Measurements from ENCODE around the gene DNAJC28. TPM values are rescaled to one million over a fixed set of nuclear protein-coding genes. Genes with fewer than 3 reads are reported as not detected.

DNAJC28 gene
- total and polyA plus RNA-seq, 9 of the 15 experiments (the other 6 are each of a cell fraction or from before 2014, with no cell fraction given): 0.68 to 2.5 (median 1.1) TPM

DNA sequence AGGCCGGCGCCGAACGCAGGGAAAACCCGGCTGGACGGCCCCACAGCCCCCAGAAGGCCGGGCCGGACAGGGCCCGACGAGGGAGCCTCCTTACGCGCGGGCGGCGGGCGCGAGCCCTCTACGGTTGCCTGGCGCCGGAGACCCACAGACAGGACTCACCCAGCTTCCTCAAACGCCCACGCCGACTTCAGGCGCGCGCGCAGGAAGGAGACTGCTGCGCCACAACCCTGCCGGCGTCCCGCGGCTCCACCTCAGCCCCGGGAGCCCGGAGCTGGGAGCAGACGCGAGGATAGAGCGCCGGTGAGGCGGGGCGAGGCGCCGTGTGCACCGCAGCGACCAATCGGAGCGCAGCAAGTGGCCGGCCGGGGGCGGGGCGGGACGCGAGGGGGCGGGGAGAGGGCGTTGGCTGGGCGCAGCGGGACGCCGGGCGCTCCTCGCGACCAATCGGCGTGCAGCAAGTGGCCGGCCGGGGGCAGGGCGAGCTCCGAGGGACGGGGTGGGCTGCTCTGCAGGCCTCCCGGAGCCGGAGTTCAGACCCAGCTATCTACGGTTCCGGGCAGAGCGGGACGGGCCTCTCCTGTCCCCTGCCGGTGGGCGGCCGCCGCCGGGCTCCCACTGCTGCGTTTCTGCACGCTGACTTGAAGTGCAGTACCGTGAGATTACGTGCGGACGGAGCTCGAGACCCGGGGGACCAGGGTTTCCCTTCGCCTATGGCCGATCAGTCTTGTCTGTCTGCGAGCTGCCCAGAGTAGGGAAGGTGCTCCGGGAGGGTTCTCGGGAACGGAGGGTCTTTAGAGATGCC is 11.6 kb downstream of the DNAJC28 start, which contains the start of gene TMEM50B (continued):
- TF ChIP-seq PML (IDR thresholded peaks at IDR 0.05; ENCODE audit: low read length) (peak; percentile 51; the same call in 1 of the 2 replicates), HDGF (IDR thresholded peaks at IDR 0.05) (no peak), NBN (IDR thresholded peaks at IDR 0.05; ENCODE audit: low read depth) (peak; percentile 40; the same call in 1 of the 2 replicates), MAFG (tag; conservative IDR thresholded peaks at IDR 0.05) (no peak), EP300 (IDR thresholded peaks at IDR 0.05; ENCODE audit: low read length) (no peak), SRF (CRISPR knock-in tag; IDR thresholded peaks at IDR 0.05) (peak in 1 of 2 experiments; percentile 70; a peak in 2 of 4 replicates), ZNF395 (CRISPR knock-in tag; IDR thresholded peaks at IDR 0.05) (no peak), JUND (IDR thresholded peaks at IDR 0.05; ENCODE audit: borderline replicate concordance, low read depth, low read length) (peak; percentile 35; the same call in 1 of the 2 replicates), JUND (tag; IDR thresholded peaks at IDR 0.05; ENCODE audit: borderline replicate concordance, low read depth, low read length) (no peak; the same call in 2 of the 3 replicates), VEZF1 (CRISPR knock-in tag; IDR thresholded peaks at IDR 0.05) (peak; percentile 86)
- TF ChIP-seq, protein P1, sequence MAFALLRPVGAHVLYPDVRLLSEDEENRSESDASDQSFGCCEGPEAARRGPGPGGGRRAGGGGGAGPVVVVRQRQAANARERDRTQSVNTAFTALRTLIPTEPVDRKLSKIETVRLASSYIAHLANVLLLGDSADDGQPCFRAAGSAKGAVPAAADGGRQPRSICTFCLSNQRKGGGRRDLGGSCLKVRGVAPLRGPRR (CRISPR knock-in tag; IDR thresholded peaks at IDR 0.05): no peak
- TF ChIP-seq, protein P2, sequence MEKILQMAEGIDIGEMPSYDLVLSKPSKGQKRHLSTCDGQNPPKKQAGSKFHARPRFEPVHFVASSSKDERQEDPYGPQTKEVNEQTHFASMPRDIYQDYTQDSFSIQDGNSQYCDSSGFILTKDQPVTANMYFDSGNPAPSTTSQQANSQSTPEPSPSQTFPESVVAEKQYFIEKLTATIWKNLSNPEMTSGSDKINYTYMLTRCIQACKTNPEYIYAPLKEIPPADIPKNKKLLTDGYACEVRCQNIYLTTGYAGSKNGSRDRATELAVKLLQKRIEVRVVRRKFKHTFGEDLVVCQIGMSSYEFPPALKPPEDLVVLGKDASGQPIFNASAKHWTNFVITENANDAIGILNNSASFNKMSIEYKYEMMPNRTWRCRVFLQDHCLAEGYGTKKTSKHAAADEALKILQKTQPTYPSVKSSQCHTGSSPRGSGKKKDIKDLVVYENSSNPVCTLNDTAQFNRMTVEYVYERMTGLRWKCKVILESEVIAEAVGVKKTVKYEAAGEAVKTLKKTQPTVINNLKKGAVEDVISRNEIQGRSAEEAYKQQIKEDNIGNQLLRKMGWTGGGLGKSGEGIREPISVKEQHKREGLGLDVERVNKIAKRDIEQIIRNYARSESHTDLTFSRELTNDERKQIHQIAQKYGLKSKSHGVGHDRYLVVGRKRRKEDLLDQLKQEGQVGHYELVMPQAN (IDR thresholded peaks at IDR 0.05; ENCODE audit: borderline replicate concordance): peak; percentile 26; the same call in 1 of the 2 replicates

Data from K562 (cell line).